ENCODE data around the gene ALX3. TPM values are rescaled to one million over a fixed set of nuclear protein-coding genes. Genes with fewer than 3 reads are reported as not detected.

Gene ALX3
- total RNA-seq, 1 experiment from 2014 or later = 0.15 TPM

DNA sequence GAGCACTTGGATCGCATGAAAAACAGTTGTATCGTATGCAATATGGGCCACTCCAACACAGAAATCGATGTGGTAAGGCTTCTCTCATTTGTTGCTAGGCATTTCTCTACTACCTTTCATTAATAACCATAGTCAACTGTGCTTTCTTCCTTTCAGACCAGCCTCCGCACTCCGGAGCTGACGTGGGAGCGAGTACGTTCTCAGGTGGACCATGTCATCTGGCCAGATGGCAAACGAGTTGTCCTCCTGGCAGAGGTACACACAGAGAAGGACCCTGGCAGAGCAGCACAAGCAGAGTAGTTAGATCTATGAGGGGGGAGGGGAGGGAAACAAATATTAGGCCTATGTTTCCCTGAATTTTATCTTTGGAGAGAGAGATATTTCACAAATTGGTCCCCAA lies 52.1 kb downstream of the ALX3 start:
- Mint-ChIP-seq H3K4me1 (no peaks in the 10 kb centered on the region), H3K27me3 (ENCODE audit: low read depth) (no peaks in the 10 kb centered on the region), H3K27ac (no peak overlapping the region), H3K4me3 (no peak overlapping the region), H3K9me3 (no peaks in the 10 kb centered on the region), H3K36me3 (peaks cover 92% of the 10 kb centered on the region)
- CTCF ChIA-PET = no interaction called here
- TF ChIP-seq, protein P1, sequence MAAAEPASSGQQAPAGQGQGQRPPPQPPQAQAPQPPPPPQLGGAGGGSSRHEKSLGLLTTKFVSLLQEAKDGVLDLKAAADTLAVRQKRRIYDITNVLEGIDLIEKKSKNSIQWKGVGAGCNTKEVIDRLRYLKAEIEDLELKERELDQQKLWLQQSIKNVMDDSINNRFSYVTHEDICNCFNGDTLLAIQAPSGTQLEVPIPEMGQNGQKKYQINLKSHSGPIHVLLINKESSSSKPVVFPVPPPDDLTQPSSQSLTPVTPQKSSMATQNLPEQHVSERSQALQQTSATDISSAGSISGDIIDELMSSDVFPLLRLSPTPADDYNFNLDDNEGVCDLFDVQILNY (CRISPR knock-in tag; IDR thresholded peaks at IDR 0.05) = no peak
- TF ChIP-seq NFYB (CRISPR knock-in tag; conservative IDR thresholded peaks at IDR 0.05; ENCODE audit: low read depth) (no peak), PRRX2 (CRISPR knock-in tag; IDR thresholded peaks at IDR 0.05) (no peak), ZNF317 (CRISPR knock-in tag; IDR thresholded peaks at IDR 0.05; ENCODE audit: borderline replicate concordance, low read depth) (no peak), ETV6 (CRISPR knock-in tag; IDR thresholded peaks at IDR 0.05) (no peak), MXD4 (CRISPR knock-in tag; IDR thresholded peaks at IDR 0.05; ENCODE audit: borderline replicate concordance) (no peak), MYBL2 (CRISPR knock-in tag; IDR thresholded peaks at IDR 0.05) (no peak), ESRRA (CRISPR knock-in tag; IDR thresholded peaks at IDR 0.05; ENCODE audit: borderline replicate concordance) (no peak), OVOL2 (CRISPR knock-in tag; IDR thresholded peaks at IDR 0.05; ENCODE audit: borderline replicate concordance) (no peak), HMGA2 (CRISPR knock-in tag; IDR thresholded peaks at IDR 0.05) (no peak), EMX1 (CRISPR knock-in tag; IDR thresholded peaks at IDR 0.05) (no peak), TCF7 (CRISPR knock-in tag; IDR thresholded peaks at IDR 0.05; ENCODE audit: low read depth) (no peak)
- TF ChIP-seq, protein P2, sequence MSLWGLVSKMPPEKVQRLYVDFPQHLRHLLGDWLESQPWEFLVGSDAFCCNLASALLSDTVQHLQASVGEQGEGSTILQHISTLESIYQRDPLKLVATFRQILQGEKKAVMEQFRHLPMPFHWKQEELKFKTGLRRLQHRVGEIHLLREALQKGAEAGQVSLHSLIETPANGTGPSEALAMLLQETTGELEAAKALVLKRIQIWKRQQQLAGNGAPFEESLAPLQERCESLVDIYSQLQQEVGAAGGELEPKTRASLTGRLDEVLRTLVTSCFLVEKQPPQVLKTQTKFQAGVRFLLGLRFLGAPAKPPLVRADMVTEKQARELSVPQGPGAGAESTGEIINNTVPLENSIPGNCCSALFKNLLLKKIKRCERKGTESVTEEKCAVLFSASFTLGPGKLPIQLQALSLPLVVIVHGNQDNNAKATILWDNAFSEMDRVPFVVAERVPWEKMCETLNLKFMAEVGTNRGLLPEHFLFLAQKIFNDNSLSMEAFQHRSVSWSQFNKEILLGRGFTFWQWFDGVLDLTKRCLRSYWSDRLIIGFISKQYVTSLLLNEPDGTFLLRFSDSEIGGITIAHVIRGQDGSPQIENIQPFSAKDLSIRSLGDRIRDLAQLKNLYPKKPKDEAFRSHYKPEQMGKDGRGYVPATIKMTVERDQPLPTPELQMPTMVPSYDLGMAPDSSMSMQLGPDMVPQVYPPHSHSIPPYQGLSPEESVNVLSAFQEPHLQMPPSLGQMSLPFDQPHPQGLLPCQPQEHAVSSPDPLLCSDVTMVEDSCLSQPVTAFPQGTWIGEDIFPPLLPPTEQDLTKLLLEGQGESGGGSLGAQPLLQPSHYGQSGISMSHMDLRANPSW (CRISPR knock-in tag; conservative IDR thresholded peaks at IDR 0.05; ENCODE audit: low read depth) = no peak
- TF ChIP-seq, protein P3, sequence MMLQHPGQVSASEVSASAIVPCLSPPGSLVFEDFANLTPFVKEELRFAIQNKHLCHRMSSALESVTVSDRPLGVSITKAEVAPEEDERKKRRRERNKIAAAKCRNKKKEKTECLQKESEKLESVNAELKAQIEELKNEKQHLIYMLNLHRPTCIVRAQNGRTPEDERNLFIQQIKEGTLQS (CRISPR knock-in tag; conservative IDR thresholded peaks at IDR 0.05) = no peak
- TF ChIP-seq, protein P4, sequence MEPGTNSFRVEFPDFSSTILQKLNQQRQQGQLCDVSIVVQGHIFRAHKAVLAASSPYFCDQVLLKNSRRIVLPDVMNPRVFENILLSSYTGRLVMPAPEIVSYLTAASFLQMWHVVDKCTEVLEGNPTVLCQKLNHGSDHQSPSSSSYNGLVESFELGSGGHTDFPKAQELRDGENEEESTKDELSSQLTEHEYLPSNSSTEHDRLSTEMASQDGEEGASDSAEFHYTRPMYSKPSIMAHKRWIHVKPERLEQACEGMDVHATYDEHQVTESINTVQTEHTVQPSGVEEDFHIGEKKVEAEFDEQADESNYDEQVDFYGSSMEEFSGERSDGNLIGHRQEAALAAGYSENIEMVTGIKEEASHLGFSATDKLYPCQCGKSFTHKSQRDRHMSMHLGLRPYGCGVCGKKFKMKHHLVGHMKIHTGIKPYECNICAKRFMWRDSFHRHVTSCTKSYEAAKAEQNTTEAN (CRISPR knock-in tag; IDR thresholded peaks at IDR 0.05) = no peak
- TF ChIP-seq, protein P5, sequence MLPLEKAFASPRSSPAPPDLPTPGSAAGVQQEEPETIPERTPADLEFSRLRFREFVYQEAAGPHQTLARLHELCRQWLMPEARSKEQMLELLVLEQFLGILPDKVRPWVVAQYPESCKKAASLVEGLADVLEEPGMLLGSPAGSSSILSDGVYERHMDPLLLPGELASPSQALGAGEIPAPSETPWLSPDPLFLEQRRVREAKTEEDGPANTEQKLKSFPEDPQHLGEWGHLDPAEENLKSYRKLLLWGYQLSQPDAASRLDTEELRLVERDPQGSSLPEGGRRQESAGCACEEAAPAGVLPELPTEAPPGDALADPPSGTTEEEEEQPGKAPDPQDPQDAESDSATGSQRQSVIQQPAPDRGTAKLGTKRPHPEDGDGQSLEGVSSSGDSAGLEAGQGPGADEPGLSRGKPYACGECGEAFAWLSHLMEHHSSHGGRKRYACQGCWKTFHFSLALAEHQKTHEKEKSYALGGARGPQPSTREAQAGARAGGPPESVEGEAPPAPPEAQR (CRISPR knock-in tag; IDR thresholded peaks at IDR 0.05) = no peak
- no peak for ATAC-seq
- POLR2A ChIA-PET = no interaction called here
- DNase-seq (ENCODE audit: low spot score) = no peak

DNA sequence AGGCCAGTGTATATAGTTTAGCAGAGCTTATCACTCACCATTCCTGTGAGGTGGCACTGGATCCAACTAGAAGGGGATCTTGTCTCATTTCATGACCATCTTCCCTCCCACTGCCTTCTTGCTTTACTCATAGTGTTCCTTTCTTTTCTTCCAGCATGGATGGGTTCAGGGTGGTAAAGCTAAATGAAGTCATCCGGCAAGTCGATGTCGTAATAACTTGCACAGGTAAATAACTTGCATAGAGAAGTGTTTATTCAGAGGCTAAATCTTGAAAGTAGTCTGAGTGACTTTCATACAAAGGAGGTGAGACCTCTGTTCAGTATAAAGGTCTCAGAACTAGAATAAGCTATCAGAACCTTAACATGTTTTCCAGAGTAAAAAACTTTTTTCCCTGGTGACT lies 52.7 kb downstream of the ALX3 start:
- DNase-seq (ENCODE audit: low spot score) = no peak
- H3K4me1 Mint-ChIP-seq = no peaks in the 10 kb centered on the region
- peaks cover 89% of the 10 kb centered on the region for H3K36me3 Mint-ChIP-seq
- H3K27me3 Mint-ChIP-seq (ENCODE audit: low read depth) = no peaks in the 10 kb centered on the region
- ChIA-PET POLR2A (no interaction called here), CTCF (no interaction called here)
- no peak overlapping the region for H3K4me3 Mint-ChIP-seq
- TF ChIP-seq CREM (CRISPR knock-in tag; IDR thresholded peaks at IDR 0.05) = no peak
- TF ChIP-seq, protein P6, sequence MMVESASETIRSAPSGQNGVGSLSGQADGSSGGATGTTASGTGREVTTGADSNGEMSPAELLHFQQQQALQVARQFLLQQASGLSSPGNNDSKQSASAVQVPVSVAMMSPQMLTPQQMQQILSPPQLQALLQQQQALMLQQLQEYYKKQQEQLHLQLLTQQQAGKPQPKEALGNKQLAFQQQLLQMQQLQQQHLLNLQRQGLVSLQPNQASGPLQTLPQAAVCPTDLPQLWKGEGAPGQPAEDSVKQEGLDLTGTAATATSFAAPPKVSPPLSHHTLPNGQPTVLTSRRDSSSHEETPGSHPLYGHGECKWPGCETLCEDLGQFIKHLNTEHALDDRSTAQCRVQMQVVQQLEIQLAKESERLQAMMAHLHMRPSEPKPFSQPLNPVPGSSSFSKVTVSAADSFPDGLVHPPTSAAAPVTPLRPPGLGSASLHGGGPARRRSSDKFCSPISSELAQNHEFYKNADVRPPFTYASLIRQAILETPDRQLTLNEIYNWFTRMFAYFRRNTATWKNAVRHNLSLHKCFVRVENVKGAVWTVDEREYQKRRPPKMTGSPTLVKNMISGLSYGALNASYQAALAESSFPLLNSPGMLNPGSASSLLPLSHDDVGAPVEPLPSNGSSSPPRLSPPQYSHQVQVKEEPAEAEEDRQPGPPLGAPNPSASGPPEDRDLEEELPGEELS (CRISPR knock-in tag; IDR thresholded peaks at IDR 0.05) = no peak
- no peak for TF ChIP-seq ZNF671 (CRISPR knock-in tag; IDR thresholded peaks at IDR 0.05)
- no peak for TF ChIP-seq ZNF416 (CRISPR knock-in tag; IDR thresholded peaks at IDR 0.05)
- TF ChIP-seq, protein P7, sequence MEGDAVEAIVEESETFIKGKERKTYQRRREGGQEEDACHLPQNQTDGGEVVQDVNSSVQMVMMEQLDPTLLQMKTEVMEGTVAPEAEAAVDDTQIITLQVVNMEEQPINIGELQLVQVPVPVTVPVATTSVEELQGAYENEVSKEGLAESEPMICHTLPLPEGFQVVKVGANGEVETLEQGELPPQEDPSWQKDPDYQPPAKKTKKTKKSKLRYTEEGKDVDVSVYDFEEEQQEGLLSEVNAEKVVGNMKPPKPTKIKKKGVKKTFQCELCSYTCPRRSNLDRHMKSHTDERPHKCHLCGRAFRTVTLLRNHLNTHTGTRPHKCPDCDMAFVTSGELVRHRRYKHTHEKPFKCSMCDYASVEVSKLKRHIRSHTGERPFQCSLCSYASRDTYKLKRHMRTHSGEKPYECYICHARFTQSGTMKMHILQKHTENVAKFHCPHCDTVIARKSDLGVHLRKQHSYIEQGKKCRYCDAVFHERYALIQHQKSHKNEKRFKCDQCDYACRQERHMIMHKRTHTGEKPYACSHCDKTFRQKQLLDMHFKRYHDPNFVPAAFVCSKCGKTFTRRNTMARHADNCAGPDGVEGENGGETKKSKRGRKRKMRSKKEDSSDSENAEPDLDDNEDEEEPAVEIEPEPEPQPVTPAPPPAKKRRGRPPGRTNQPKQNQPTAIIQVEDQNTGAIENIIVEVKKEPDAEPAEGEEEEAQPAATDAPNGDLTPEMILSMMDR (IDR thresholded peaks at IDR 0.05) = no peak
- H3K27ac Mint-ChIP-seq = no peak overlapping the region
- H3K9me3 Mint-ChIP-seq = no peaks in the 10 kb centered on the region
- no peak for ATAC-seq

All from WTC11 (cell line).